K562 (cell line): ENCODE results near the gene LRRC7. TPM values are rescaled to one million over a fixed set of nuclear protein-coding genes. Genes with fewer than 3 reads are reported as not detected.

Experiments used
- ATAC-seq: fragments of 200-7000 bp; cut with Tn5 transposase; 3 replicates; pipeline ENCODE4 v1.9.1; 2020; ENCODE audit warnings: moderate library complexity
- BruUV-seq: library from RNA; stranded (reverse); fragments of 400-500 nt; replicated peaks from 2 replicates; lab custom pipeline; 2021; lab: Mats Ljungman, UMichigan
- CTCF ChIA-PET: fragments of 300-600 bp; formaldehyde crosslinking; extraction: SDS; loops from one replicate; lab custom pipeline; 2021; ENCODE audit warnings: low intra/inter-chr PET ratio; lab: Yijun Ruan, JAX
- POLR2A ChIA-PET: fragments of 300-600, 350-650 bp; sonication (Branson Sonifier 250); formaldehyde crosslinking; extraction: SDS; loops from one replicate; lab custom pipeline; 2021; ENCODE audit warnings: antibody characterized with exemption, inconsistent platforms; lab: Yijun Ruan, JAX
- DNase-seq, 4 experiments: peaks; one replicate each; pipeline versions ENCODE4 v3.0.0 to v3.0.0-alpha.2; 2011 to 2018; ENCODE audit warnings: low spot score in 3 of 4, mixed read lengths in 3 of 4; ENCODE audit errors: extremely low read depth in 1 of 4
- FAIRE-seq: peaks from 2 replicates; lab custom pipeline; 2011; peaks lifted over from hg19 to GRCh38; lab: Jason Lieb, UNC
- H2AFZ ChIP-seq: 2 replicates; pipeline ENCODE4 v1.6.0; 2011; ENCODE audit warnings: low read depth, low read length, control low read depth, inconsistent platforms
- H3K27ac ChIP-seq: fragments of 200-600 bp; 3 replicates; pipeline ENCODE4 v1.8.0; 2011; ENCODE audit warnings: low read depth, mild to moderate bottlenecking, control low read depth, inconsistent platforms, low read length, moderate library complexity, mixed read lengths; ENCODE audit errors: extremely low read depth
- H3K27me3 ChIP-seq, 2 experiments: fragments of 300-600 bp in 1 of 2; 2 replicates in 1 of 2; 3 replicates in 1 of 2; pipeline versions ENCODE4 v1.6.0 to v1.8.0; 2011; ENCODE audit warnings: inconsistent platforms in 2 of 2, low read length in 2 of 2, mild to moderate bottlenecking in 1 of 2, mixed read lengths in 1 of 2, moderate library complexity in 1 of 2; ENCODE audit not compliant: control insufficient read depth in 2 of 2, insufficient read depth in 2 of 2
- H3K36me3 ChIP-seq: fragments of 300-600 bp; 3 replicates; pipeline ENCODE4 v1.8.0; 2011; ENCODE audit warnings: mild to moderate bottlenecking, low read length, inconsistent platforms; ENCODE audit not compliant: control insufficient read depth, insufficient read depth
- H3K4me1 ChIP-seq, 2 experiments: fragments of 200-600 bp in 1 of 2; replicated peaks in 1 of 2; 2 replicates in 1 of 2; 3 replicates in 1 of 2; pipeline versions ENCODE4 v1.5.1 to v1.8.0; 2011; ENCODE audit warnings: inconsistent platforms in 2 of 2, low read length in 2 of 2, mild to moderate bottlenecking in 1 of 2, mixed read lengths in 1 of 2, moderate library complexity in 1 of 2; ENCODE audit not compliant: control insufficient read depth in 2 of 2, insufficient read depth in 2 of 2
- H3K4me2 ChIP-seq: 2 replicates; pipeline ENCODE4 v1.6.1; 2011; ENCODE audit warnings: low read length, control low read depth, inconsistent platforms, mixed read lengths; ENCODE audit not compliant: insufficient read depth
- H3K4me3 ChIP-seq: fragments of 200-600 bp; sonication (generic), shearing (Covaris generic); 2 replicates; pipeline ENCODE4 v1.5.1; 2016; ENCODE audit warnings: control low read depth, inconsistent platforms
- H3K79me2 ChIP-seq: fragments of 200-600 bp; 3 replicates; pipeline ENCODE4 v1.8.0; 2011; ENCODE audit warnings: low read length, inconsistent platforms; ENCODE audit not compliant: control insufficient read depth, insufficient read depth
- H3K9ac ChIP-seq, 2 experiments: 2 replicates each; pipeline versions ENCODE4 v1.6.0 to v1.6.1; 2011; ENCODE audit warnings: low read depth in 2 of 2, low read length in 2 of 2, control low read depth in 1 of 2, inconsistent platforms in 1 of 2, mild to moderate bottlenecking in 1 of 2, mixed read lengths in 1 of 2; ENCODE audit not compliant: insufficient read depth in 1 of 2
- H3K9me1 ChIP-seq: one replicate; pipeline ENCODE4 v1.6.0; 2011; ENCODE audit warnings: inconsistent platforms, mild to moderate bottlenecking, low read length, moderate library complexity; ENCODE audit not compliant: control insufficient read depth, insufficient read depth
- H3K9me3 ChIP-seq: replicated peaks from 2 replicates; pipeline ENCODE4 v1.5.1; 2011; ENCODE audit warnings: low read depth, low read length, inconsistent platforms; ENCODE audit not compliant: control insufficient read depth, insufficient read depth
- H4K20me1 ChIP-seq: replicated peaks from 2 replicates; pipeline ENCODE4 v1.6.1; 2011; ENCODE audit warnings: low read length, inconsistent platforms, mixed read lengths; ENCODE audit not compliant: control insufficient read depth, insufficient read depth
- USF2 ChIP-seq: sonication (generic); formaldehyde crosslinking; IDR thresholded peaks from 2 replicates; pipeline ENCODE4 v1.5.0; 2020; ENCODE audit warnings: missing genetic modification reagents
- WGBS: fragments of 100-300 bp; shearing (Covaris generic); methylation state at CpG from one replicate; pipeline ENCODE4 v1.1.6; 2016; ENCODE audit warnings: low coverage, mixed read lengths; ENCODE audit not compliant: insufficient coverage; ENCODE audit errors: missing lambda C conversion rate; 5-methylcytosine and 5-hydroxymethylcytosine counted together
- in situ Hi-C: fragments of 300-500 bp; cut with MboI; formaldehyde crosslinking; loops from 4 replicates; pipeline ENCODE4 v1.15.0; 2018; ENCODE audit warnings: inconsistent platforms, mixed read lengths
- intact Hi-C: fragments of 100-400 bp; cut with micrococcal nuclease; formaldehyde crosslinking; loops from 2 replicates; pipeline ENCODE4 v1.14.2; 2022
- polyA plus RNA-seq, 8 experiments: library from polyadenylated mRNA; depleted of rRNA in 4 of 8; stranded (reverse) in 5 of 8; unstranded in 3 of 8; fragments of >200 nt; fragmentation: Nextera tagmentation in 2 of 8; fragmentation: Illumina TruSeq in 1 of 8; extraction: Ambion mirVana in 2 of 8; extraction: Trizol in 1 of 8; gene quantifications; 2 replicates each; pipeline versions ENCODE4 v1.2.1 to v1.2.3, GENCODE V29; 2011 to 2014; ENCODE audit warnings: inconsistent platforms in 1 of 8, missing spikeins in 1 of 8
- total RNA-seq, 7 experiments: library from RNA; depleted of rRNA in 6 of 7; stranded (reverse); fragments of >200 nt in 6 of 7; fragmentation: Illumina TruSeq in 2 of 7; extraction: Trizol in 2 of 7; gene quantifications; 2 replicates each; pipeline versions ENCODE4 v1.2.1 to v1.2.3, GENCODE V29; 2011 to 2021; ENCODE audit warnings: low replicate concordance in 1 of 7
- TF ChIP-seq, protein P1 (sequence below): sonication (generic); formaldehyde crosslinking; IDR thresholded peaks from 2 replicates; pipeline ENCODE4 v1.8.0; 2022; ENCODE audit warnings: mild to moderate bottlenecking, missing genetic modification reagents

The LRRC7 gene
- total and polyA plus RNA-seq, 9 of the 15 experiments (the other 6 are each of a cell fraction or from before 2014, with no cell fraction given), result 0.09 to 0.94 (median 0.49) TPM

DNA sequence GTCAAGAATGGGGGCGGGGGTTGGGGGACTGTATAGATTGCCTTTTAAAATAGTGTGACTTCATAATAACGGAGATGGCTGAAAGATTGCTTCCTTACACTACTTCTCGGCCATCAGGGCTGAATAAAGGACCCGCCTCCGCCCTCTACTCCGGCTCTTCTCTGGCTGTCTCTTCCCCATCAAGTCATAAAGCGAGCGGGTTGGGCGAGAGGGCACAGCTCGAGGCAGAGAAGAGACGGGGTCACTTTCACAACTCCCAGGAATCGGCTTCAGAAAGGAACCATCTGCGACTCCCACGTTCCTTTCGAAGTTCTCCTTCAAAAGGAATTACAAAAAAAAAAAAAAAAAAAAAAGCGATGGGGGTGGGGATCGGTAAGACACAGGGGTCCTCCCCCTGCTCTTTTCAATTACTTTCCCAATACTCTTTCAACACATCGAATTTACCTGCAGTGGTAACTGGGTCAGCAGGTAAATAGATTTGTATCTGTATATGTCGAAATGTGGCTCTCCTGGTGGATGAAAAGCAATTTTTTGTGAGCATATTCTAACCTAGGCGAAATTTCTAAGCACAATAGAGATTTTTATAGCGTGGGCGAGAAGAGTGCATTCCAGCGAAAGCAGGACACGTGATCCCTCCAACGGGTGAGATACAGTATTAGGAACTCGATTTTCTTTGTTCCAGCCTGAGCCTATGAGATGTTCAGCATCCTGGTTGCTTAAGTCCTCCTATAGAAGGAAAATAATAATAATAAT, 2.0 kb downstream of the LRRC7 start:
- Histone ChIP-seq H3K4me1 (peaks cover 0 to 17% of the 10 kb centered on the region in 2 experiments; a peak in 3 of 5 replicates), H3K9me3 (no peaks in the 10 kb centered on the region), H3K4me2 (peak overlapping the region; percentile 80), H3K27ac (no peak overlapping the region), H4K20me1 (no peaks in the 10 kb centered on the region), H3K9me1 (no peaks in the 10 kb centered on the region), H3K27me3 (no peaks in the 10 kb centered on the region; a peak in 1 of 5 replicates), H2AFZ (no peak overlapping the region), H3K4me3 (peak overlapping the region; percentile 44; the same call in 1 of the 2 replicates), H3K79me2 (no peaks in the 10 kb centered on the region), H3K36me3 (no peaks in the 10 kb centered on the region), H3K9ac (no peak overlapping the region)
- ChIA-PET POLR2A (no interaction called here), CTCF (no interaction called here)
- in situ Hi-C loops, result no loop called here
- DNase-seq (peak in 2 of 4 experiments; percentile 4 to 5), FAIRE-seq (no peak), ATAC-seq (no peak)
- 11% methylated on average over 23 of the region's 26 CpGs for WGBS
- peak; percentile 38 for TF ChIP-seq USF2 (CRISPR knock-in tag)
- TF ChIP-seq, protein P1, sequence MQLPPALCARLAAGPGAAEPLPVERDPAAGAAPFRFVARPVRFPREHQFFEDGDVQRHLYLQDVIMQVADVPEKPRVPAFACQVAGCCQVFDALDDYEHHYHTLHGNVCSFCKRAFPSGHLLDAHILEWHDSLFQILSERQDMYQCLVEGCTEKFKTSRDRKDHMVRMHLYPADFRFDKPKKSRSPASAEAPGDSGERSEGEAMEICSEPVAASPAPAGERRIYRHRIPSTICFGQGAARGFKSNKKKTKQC (CRISPR knock-in tag), result no peak
- BruUV-seq, result TSS peak; percentile 38
- intact Hi-C loops, result no loop called here
